ENCODE results near the gene UNC79. TPM values are rescaled to one million over a fixed set of nuclear protein-coding genes. Genes with fewer than 3 reads are reported as not detected.
"Not testable (repeated sequence)": the region's sequence is repeated elsewhere in the genome, so short reads cannot be mapped to it uniquely, and the experiment has no call there.

Gene UNC79
- total RNA-seq, 1 donor from 2014 or later, result 0.25 TPM

DNA sequence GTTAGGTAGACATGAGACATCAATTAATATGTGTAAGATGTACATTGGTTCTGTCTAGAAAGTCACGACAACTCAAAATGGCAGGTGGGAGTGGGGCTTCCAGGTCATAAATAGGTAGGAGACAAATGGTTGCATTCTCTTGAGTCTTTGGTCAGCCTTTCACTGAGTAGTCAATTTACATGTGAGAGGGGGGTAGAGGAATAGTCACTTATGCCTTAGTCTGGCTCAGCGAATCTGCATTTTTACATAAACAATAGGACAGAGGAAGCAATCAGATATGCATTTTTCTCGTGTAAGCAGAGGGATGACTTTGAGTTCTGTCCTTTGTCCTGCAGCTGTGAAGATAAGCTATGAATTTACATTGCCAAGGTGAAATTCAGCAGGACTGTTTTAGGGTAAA, 27.8 kb upstream of the UNC79 start:
- intact Hi-C loops (cut with micrococcal nuclease), result no loop called here
- no peak for DNase-seq
- H3K4me1 ChIP-seq, result no peaks in the 10 kb centered on the region
- TF ChIP-seq, protein P1, sequence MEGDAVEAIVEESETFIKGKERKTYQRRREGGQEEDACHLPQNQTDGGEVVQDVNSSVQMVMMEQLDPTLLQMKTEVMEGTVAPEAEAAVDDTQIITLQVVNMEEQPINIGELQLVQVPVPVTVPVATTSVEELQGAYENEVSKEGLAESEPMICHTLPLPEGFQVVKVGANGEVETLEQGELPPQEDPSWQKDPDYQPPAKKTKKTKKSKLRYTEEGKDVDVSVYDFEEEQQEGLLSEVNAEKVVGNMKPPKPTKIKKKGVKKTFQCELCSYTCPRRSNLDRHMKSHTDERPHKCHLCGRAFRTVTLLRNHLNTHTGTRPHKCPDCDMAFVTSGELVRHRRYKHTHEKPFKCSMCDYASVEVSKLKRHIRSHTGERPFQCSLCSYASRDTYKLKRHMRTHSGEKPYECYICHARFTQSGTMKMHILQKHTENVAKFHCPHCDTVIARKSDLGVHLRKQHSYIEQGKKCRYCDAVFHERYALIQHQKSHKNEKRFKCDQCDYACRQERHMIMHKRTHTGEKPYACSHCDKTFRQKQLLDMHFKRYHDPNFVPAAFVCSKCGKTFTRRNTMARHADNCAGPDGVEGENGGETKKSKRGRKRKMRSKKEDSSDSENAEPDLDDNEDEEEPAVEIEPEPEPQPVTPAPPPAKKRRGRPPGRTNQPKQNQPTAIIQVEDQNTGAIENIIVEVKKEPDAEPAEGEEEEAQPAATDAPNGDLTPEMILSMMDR (IDR thresholded peaks at IDR 0.05; ENCODE audit: borderline replicate concordance), result no peak
- H3K27me3 ChIP-seq (ENCODE audit: low read depth), result peaks cover 11% of the 10 kb centered on the region
- H3K9me3 ChIP-seq (replicated peaks), result no peaks in the 10 kb centered on the region
- no peak overlapping the region for H3K4me3 ChIP-seq
- H3K36me3 ChIP-seq, result no peaks in the 10 kb centered on the region
- no peak overlapping the region for H3K27ac ChIP-seq (replicated peaks)

DNA sequence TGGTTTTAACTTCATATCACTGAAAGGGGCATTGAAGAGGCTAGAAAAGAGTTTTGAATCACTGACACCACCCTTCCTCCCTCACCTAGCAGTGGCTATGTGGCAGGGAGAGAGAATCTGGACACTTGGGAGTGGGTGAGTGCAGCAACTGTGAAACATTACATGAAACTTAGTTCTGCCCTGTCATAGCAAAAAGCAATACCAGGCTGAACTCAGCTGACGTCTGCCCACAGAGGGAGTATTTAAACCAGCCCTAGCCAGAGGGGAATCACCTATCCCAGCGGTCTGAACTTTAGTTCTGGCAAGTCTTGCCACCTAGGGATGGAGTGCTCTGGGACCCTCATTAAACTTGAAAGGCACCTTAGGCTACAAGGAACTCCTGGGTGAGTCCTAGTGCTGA, 20.7 kb upstream of the UNC79 start:
- H3K36me3 ChIP-seq, result no peaks in the 10 kb centered on the region
- H3K4me1 ChIP-seq, result no peaks in the 10 kb centered on the region
- TF ChIP-seq, protein P1 (IDR thresholded peaks at IDR 0.05; ENCODE audit: borderline replicate concordance), result no peak
- no peaks in the 10 kb centered on the region for H3K27me3 ChIP-seq (ENCODE audit: low read depth)
- H3K4me3 ChIP-seq, result no peak overlapping the region
- no peak overlapping the region for H3K27ac ChIP-seq (replicated peaks)
- no peak for DNase-seq
- intact Hi-C loops (cut with micrococcal nuclease), result no loop called here
- H3K9me3 ChIP-seq (replicated peaks), result peaks cover 23% of the 10 kb centered on the region

GRCh38 chr14:93410893-93411292, 19.8 kb upstream of the UNC79 start:
- H3K4me3 ChIP-seq, result no peak overlapping the region
- H3K27me3 ChIP-seq (ENCODE audit: low read depth), result no peaks in the 10 kb centered on the region
- H3K4me1 ChIP-seq, result no peaks in the 10 kb centered on the region
- H3K36me3 ChIP-seq, result no peaks in the 10 kb centered on the region
- intact Hi-C loops (cut with micrococcal nuclease), result no loop called here
- H3K9me3 ChIP-seq (replicated peaks), result peaks cover 23% of the 10 kb centered on the region
- TF ChIP-seq, protein P1 (IDR thresholded peaks at IDR 0.05; ENCODE audit: borderline replicate concordance), result no peak
- no peak for DNase-seq
- H3K27ac ChIP-seq (replicated peaks), result no peak overlapping the region

DNA sequence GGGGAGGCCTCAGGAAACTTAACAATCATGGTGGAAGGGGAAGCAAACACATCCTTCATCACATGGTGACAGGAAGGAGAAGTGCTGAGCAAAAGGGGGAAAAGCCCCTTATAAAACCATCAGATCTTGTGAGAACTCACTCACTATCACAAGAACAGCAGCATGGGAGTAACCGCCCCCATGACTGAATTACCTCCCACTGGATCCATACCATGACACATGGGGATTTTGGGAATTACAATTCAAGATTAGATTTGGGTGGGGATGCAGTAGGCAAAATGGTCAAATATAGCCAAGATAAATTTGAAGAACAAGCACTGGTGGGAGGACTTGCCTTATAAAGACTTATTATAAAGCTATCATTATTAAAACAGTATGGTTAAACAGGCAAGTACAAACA, 5.6 kb upstream of the UNC79 start:
- H3K4me3 ChIP-seq; H3K4me1 ChIP-seq; H3K27ac ChIP-seq (replicated peaks); intact Hi-C loops (cut with micrococcal nuclease); H3K36me3 ChIP-seq; DNase-seq: not testable (repeated sequence)
- peaks cover 56% of the 10 kb centered on the region for H3K9me3 ChIP-seq (replicated peaks)
- H3K27me3 ChIP-seq (ENCODE audit: low read depth), result peaks cover 15% of the 10 kb centered on the region

DNA sequence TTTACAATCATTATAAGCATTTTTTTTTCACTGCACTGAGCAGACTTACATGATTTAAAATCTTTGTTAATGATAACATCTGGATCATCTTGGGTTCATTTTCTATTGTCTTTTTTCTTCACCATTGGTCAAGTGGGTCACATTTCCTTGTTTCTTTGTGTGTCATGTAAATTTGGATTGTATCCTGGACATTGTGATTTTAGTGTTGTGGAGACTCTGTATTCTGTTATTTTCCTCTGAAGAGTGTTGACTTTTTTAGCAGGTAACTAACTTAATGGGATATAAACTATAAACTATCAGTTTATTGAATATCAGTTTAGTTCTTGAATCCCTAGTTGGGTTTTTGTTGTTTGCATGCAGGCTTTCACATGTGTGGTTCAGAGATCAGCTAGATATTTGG, 4.0 kb upstream of the UNC79 start:
- TF ChIP-seq, protein P1 (IDR thresholded peaks at IDR 0.05; ENCODE audit: borderline replicate concordance), result no peak
- intact Hi-C loops (cut with micrococcal nuclease), result no loop called here

DNA sequence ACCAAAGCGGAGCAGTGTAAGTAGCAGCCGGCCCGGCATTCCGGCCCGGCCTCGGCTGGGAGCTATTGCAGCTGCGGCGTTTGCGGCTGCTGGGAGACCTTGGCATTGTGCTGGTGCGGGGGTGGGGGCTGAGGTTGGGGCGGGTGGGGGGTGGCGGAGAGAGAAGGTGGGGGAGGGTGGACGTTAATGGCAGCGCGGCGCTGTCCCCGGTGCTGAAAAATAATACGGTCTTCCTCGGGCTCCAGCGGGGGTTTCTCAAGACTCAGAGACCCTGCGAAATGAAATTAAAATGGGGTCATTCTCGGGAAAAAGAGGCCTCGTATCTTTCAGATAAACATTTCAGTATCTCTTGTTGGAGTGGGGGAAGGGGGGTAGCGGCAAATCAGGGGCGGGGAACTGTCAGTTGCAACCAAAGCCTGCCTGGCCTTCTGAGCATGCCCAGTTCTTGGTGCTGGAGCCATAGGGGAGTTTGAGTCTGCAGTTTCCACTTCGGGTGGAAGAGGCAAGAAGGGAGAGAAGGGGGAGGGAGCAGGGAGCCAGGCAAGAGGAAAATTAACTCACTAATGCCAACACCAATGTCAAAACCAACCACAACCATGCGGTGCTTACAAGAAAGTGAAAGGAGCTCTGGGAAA, 414 bp downstream of the UNC79 start:
- H3K9me3 ChIP-seq (replicated peaks), result peaks cover 25% of the 10 kb centered on the region
- H3K27me3 ChIP-seq (ENCODE audit: low read depth), result peaks cover 52% of the 10 kb centered on the region
- DNase-seq, result no peak
- TF ChIP-seq, protein P1 (IDR thresholded peaks at IDR 0.05; ENCODE audit: borderline replicate concordance), result no peak
- no peaks in the 10 kb centered on the region for H3K36me3 ChIP-seq
- intact Hi-C loops (cut with micrococcal nuclease), result no loop called here
- H3K27ac ChIP-seq (replicated peaks), result no peak overlapping the region
- peak overlapping the region; percentile 55 for H3K4me3 ChIP-seq
- peaks cover 5% of the 10 kb centered on the region for H3K4me1 ChIP-seq

More for the DNA sequence above, 4.0 kb upstream of the UNC79 start:
- Histone ChIP-seq H3K4me3 (no peak overlapping the region), H3K27ac (replicated peaks) (no peak overlapping the region), H3K36me3 (no peaks in the 10 kb centered on the region), H3K9me3 (replicated peaks) (peaks cover 56% of the 10 kb centered on the region), H3K4me1 (peaks cover 5% of the 10 kb centered on the region), H3K27me3 (ENCODE audit: low read depth) (peaks cover 31% of the 10 kb centered on the region)
- DNase-seq, result no peak

All from left ventricle myocardium inferior (tissue), 1 donor.